OCI-LY7 (cell line): ENCODE data around the gene BRD1.

Experiments
- CTCF ChIP-seq: fragments of 200-600 bp; sonication (generic); conservative IDR thresholded peaks from 2 replicates; pipeline ENCODE4 v1.5.1; 2014; ENCODE audit warnings: mild to moderate bottlenecking, antibody characterized with exemption, low read length, moderate library complexity, mixed read lengths
- EZH2phosphoT487 ChIP-seq: fragments of 200-600 bp; sonication (generic); IDR thresholded peaks from 2 replicates; pipeline ENCODE4 v1.6.1; 2018; ENCODE audit warnings: low read depth, borderline replicate concordance, mild to moderate bottlenecking, mixed run types, antibody characterized with exemption, low read length, moderate library complexity, mixed read lengths

- TF ChIP-seq CTCF (no peak), EZH2phosphoT487 (no peak)
Observed at GRCh38 chr22:49824185-49824925, 3.3 kb downstream of the BRD1 start.
